Stimulated activated CD4-positive, alpha-beta T cell treated with anti-CD3 and anti-CD28 coated beads, Interleukin-2, amount 100 ng/mL, for 48 hours (primary cell): ENCODE results near the gene CDK13.

Experiments used
- DNase-seq, 2 donors: peaks; one replicate each; pipeline ENCODE4 v3.0.0-alpha.2; 2020

CDK13 gene

GRCh38 chr7:40015790-40016296 lies 65.8 kb downstream of the CDK13 start:
- no peak for DNase-seq

GRCh38 chr7:40019558-40019957 lies 69.5 kb downstream of the CDK13 start:
- DNase-seq: no peak

GRCh38 chr7:40024048-40024447 lies 74.0 kb downstream of the CDK13 start:
- no peak for DNase-seq

- DNase-seq: no peak
Observed at GRCh38 chr7:40024841-40025240, 74.8 kb downstream of the CDK13 start.

- no peak for DNase-seq
Observed at GRCh38 chr7:40027545-40027944, 77.5 kb downstream of the CDK13 start.

GRCh38 chr7:40033826-40034225 lies 83.8 kb downstream of the CDK13 start:
- DNase-seq: no peak

- DNase-seq: no peak
Observed at GRCh38 chr7:40041456-40041855, 91.4 kb downstream of the CDK13 start.

- DNase-seq: no peak
Observed at GRCh38 chr7:40043164-40043563, 93.1 kb downstream of the CDK13 start.

- no peak for DNase-seq
Observed at GRCh38 chr7:40047661-40048060, 97.6 kb downstream of the CDK13 start.

- no peak for DNase-seq
Observed at GRCh38 chr7:40057292-40057691, 107.2 kb downstream of the CDK13 start.

GRCh38 chr7:40058026-40058425 lies 108.0 kb downstream of the CDK13 start:
- DNase-seq: no peak

GRCh38 chr7:40058636-40059035 lies 108.6 kb downstream of the CDK13 start:
- no peak for DNase-seq

- no peak for DNase-seq
Observed at GRCh38 chr7:40059057-40059456, 109.0 kb downstream of the CDK13 start.

- no peak for DNase-seq
Observed at GRCh38 chr7:40072268-40072667, 122.2 kb downstream of the CDK13 start.

- DNase-seq: no peak
Observed at GRCh38 chr7:40073239-40073638, 123.2 kb downstream of the CDK13 start.

GRCh38 chr7:40077849-40078248 lies 127.8 kb downstream of the CDK13 start:
- DNase-seq: no peak

GRCh38 chr7:40092182-40092581 lies 142.1 kb downstream of the CDK13 start:
- no peak for DNase-seq

GRCh38 chr7:40093631-40094350 lies 143.7 kb downstream of the CDK13 start:
- DNase-seq: no peak

GRCh38 chr7:40095230-40095629 lies 145.2 kb downstream of the CDK13 start:
- no peak for DNase-seq

- no peak for DNase-seq
Observed at GRCh38 chr7:40095695-40096327, 145.8 kb downstream of the CDK13 start.

GRCh38 chr7:40097728-40098127 lies 147.7 kb downstream of the CDK13 start:
- no peak for DNase-seq

- no peak for DNase-seq
Observed at GRCh38 chr7:40098810-40099209, 148.8 kb downstream of the CDK13 start.

- no peak for DNase-seq
Observed at GRCh38 chr7:40099837-40100236, 149.8 kb downstream of the CDK13 start.

- no peak for DNase-seq
Observed at GRCh38 chr7:40101201-40101600, 151.1 kb downstream of the CDK13 start.

- no peak for DNase-seq
Observed at GRCh38 chr7:40102897-40103296, 152.8 kb downstream of the CDK13 start.
